IMR-90 (cell line): Measurements from ENCODE around the gene C1QTNF12. TPM values are rescaled to one million over a fixed set of nuclear protein-coding genes. Genes with fewer than 3 reads are reported as not detected.

Experiments
- ATAC-seq: fragments of 200-7000 bp; cut with Tn5 transposase; 2 replicates; pipeline ENCODE4 v1.9.1; 2020; ENCODE audit warnings: low read depth, mild to moderate bottlenecking, moderate library complexity
- BruUV-seq: library from RNA; stranded (reverse); fragments of 400-500 nt; replicated peaks from 2 replicates; lab custom pipeline; 2021; lab: Mats Ljungman, UMichigan
- CTCF ChIA-PET: fragments of 300-600 bp; formaldehyde crosslinking; extraction: SDS; loops from one replicate; lab custom pipeline; 2021; ENCODE audit warnings: antibody characterized with exemption; lab: Yijun Ruan, JAX
- POLR2A ChIA-PET: fragments of 300-600 bp; sonication (Branson Sonifier 250); formaldehyde crosslinking; loops from one replicate; lab custom pipeline; 2022; ENCODE audit warnings: antibody characterized with exemption; ENCODE audit not compliant: unreplicated experiment; lab: Charles Lee
- DNase-seq: peaks from one replicate; pipeline ENCODE4 v3.0.0; 2013
- H2AFZ ChIP-seq: replicated peaks from 2 replicates; pipeline ENCODE3; 2013; ENCODE audit warnings: low read length, mild to moderate bottlenecking; ENCODE audit not compliant: poor library complexity
- H2AK5ac ChIP-seq: 2 replicates; pipeline ENCODE4 v1.6.1; 2013; ENCODE audit warnings: low read depth, low read length, inconsistent platforms
- H2AK9ac ChIP-seq: replicated peaks from 2 replicates; pipeline ENCODE3; 2013; ENCODE audit warnings: mild to moderate bottlenecking, low read depth, low read length, moderate library complexity; ENCODE audit not compliant: poor library complexity
- H2BK120ac ChIP-seq: 2 replicates; pipeline ENCODE4 v1.6.1; 2013; ENCODE audit warnings: low read depth, low read length, inconsistent platforms
- H2BK15ac ChIP-seq: 3 replicates; pipeline ENCODE4 v1.6.1; 2013; ENCODE audit warnings: low read depth, low read length, inconsistent platforms
- H2BK20ac ChIP-seq: 2 replicates; pipeline ENCODE4 v1.6.1; 2013; ENCODE audit warnings: low read depth, mild to moderate bottlenecking, inconsistent platforms, low read length, moderate library complexity
- H2BK5ac ChIP-seq: 2 replicates; pipeline ENCODE4 v1.6.1; 2013; ENCODE audit warnings: mild to moderate bottlenecking, low read depth, low read length, inconsistent platforms; ENCODE audit not compliant: poor library complexity, severe bottlenecking
- H3K14ac ChIP-seq: replicated peaks from 2 replicates; pipeline ENCODE4 v1.6.1; 2013; ENCODE audit warnings: low read depth, low read length, inconsistent platforms
- H3K18ac ChIP-seq: 2 replicates; pipeline ENCODE4 v1.6.1; 2013; ENCODE audit warnings: low read depth, low read length, control low read depth
- H3K23ac ChIP-seq: 2 replicates; pipeline ENCODE4 v1.6.1; 2013; ENCODE audit warnings: low read depth, low read length, inconsistent platforms
- H3K27ac ChIP-seq: 2 replicates; pipeline ENCODE4 v1.5.1; 2013; ENCODE audit warnings: mild to moderate bottlenecking, control low read depth, low read length; ENCODE audit not compliant: insufficient read depth
- H3K27me3 ChIP-seq: 2 replicates; pipeline ENCODE4 v1.6.1; 2013; ENCODE audit warnings: low read length; ENCODE audit not compliant: control insufficient read depth, insufficient read depth
- H3K36me3 ChIP-seq: 2 replicates; pipeline ENCODE4 v1.6.1; 2013; ENCODE audit warnings: low read length, mixed read lengths; ENCODE audit not compliant: control insufficient read depth, insufficient read depth
- H3K4ac ChIP-seq: 2 replicates; pipeline ENCODE4 v1.6.1; 2013; ENCODE audit warnings: low read depth, low read length, inconsistent platforms
- H3K4me1 ChIP-seq: 2 replicates; pipeline ENCODE4 v1.6.1; 2013; ENCODE audit warnings: low read length, mixed read lengths; ENCODE audit not compliant: control insufficient read depth, insufficient read depth
- H3K4me2 ChIP-seq: 2 replicates; pipeline ENCODE4 v1.6.1; 2013; ENCODE audit warnings: low read depth, mild to moderate bottlenecking, control low read depth, low read length, moderate library complexity
- H3K4me3 ChIP-seq: 2 replicates; pipeline ENCODE4 v1.5.1; 2013; ENCODE audit warnings: low read depth, mild to moderate bottlenecking, control low read depth, low read length, moderate library complexity; ENCODE audit not compliant: insufficient read depth
- H3K56ac ChIP-seq: 2 replicates; pipeline ENCODE4 v1.6.1; 2013; ENCODE audit warnings: low read length, inconsistent platforms; ENCODE audit not compliant: insufficient read depth; ENCODE audit errors: extremely low read depth
- H3K79me1 ChIP-seq, 2 experiments: 2 replicates each; pipeline ENCODE4 v1.6.1; 2013; ENCODE audit warnings: low read length in 2 of 2, inconsistent platforms in 1 of 2, low read depth in 1 of 2
- H3K9ac ChIP-seq: 2 replicates; pipeline ENCODE4 v1.6.1; 2013; ENCODE audit warnings: low read depth, low read length, control low read depth
- H3K9me1 ChIP-seq: 2 replicates; pipeline ENCODE4 v1.6.1; 2013; ENCODE audit warnings: low read length, inconsistent platforms; ENCODE audit not compliant: insufficient read depth
- H3K9me3 ChIP-seq: 2 replicates; pipeline ENCODE4 v1.6.1; 2013; ENCODE audit warnings: low read length; ENCODE audit not compliant: control insufficient read depth, insufficient read depth
- H4K20me1 ChIP-seq: 2 replicates; pipeline ENCODE4 v1.6.1; 2013; ENCODE audit warnings: low read length, inconsistent platforms; ENCODE audit not compliant: insufficient read depth
- H4K5ac ChIP-seq: 2 replicates; pipeline ENCODE4 v1.6.1; 2013; ENCODE audit warnings: mild to moderate bottlenecking, low read depth, low read length, control low read depth
- H4K8ac ChIP-seq, 2 experiments: 2 replicates each; pipeline ENCODE4 v1.6.1; 2013; ENCODE audit warnings: low read depth in 2 of 2, low read length in 2 of 2, control low read depth in 1 of 2, inconsistent platforms in 1 of 2
- H4K91ac ChIP-seq: 2 replicates; pipeline ENCODE4 v1.6.1; 2013; ENCODE audit warnings: low read depth, low read length, inconsistent platforms; ENCODE audit not compliant: insufficient read depth
- CEBPB ChIP-seq: IDR thresholded peaks from 2 replicates; pipeline ENCODE4 v1.6.1; 2012; ENCODE audit warnings: low read depth, low read length, improper control_type of control experiment
- FOS ChIP-seq: fragments of 150-350 bp; IDR thresholded peaks from 2 replicates; pipeline ENCODE4 v1.6.1; 2016; ENCODE audit warnings: low read depth, low read length
- MAZ ChIP-seq: IDR thresholded peaks from 2 replicates; pipeline ENCODE4 v1.6.1; 2012; ENCODE audit warnings: low read depth, mild to moderate bottlenecking, low read length, improper control_type of control experiment, moderate library complexity, borderline replicate concordance
- MXI1 ChIP-seq: IDR thresholded peaks from 2 replicates; pipeline ENCODE4 v1.6.1; 2012; ENCODE audit warnings: low read depth, mild to moderate bottlenecking, low read length, moderate library complexity, borderline replicate concordance
- POLR2A ChIP-seq: IDR thresholded peaks from 2 replicates; pipeline ENCODE4 v1.6.1; 2012; ENCODE audit warnings: mild to moderate bottlenecking, low read depth, low read length
- WGBS, 2 experiments: methylation state at CpG; one replicate each; pipeline versions ENCODE4 v1.1.5 to v1.1.7; 2013; ENCODE audit warnings: missing lambda C conversion rate in 2 of 2; ENCODE audit not compliant: insufficient read length in 1 of 2; ENCODE audit errors: extremely low coverage in 2 of 2; 5-methylcytosine and 5-hydroxymethylcytosine counted together
- dilution Hi-C: fragments of 300-500 bp; cut with HindIII; formaldehyde crosslinking; loops from one replicate; pipeline ENCODE4 v1.14.3; 2018; ENCODE audit warnings: low sequenced_read_pairs; ENCODE audit not compliant: unreplicated experiment
- in situ Hi-C: fragments of 300-500 bp; cut with MboI; formaldehyde crosslinking; loops from 3 replicates; pipeline ENCODE4 v1.14.3; 2019; ENCODE audit warnings: low sequenced_read_pairs, inconsistent platforms, mixed read lengths
- intact Hi-C: fragments of 100-400 bp; cut with micrococcal nuclease; formaldehyde crosslinking; loops from 2 replicates; pipeline ENCODE4 v1.10.0; 2022
- polyA plus RNA-seq, 3 experiments: library from polyadenylated mRNA; depleted of rRNA; stranded (reverse); fragments of >200 nt; gene quantifications; 2 replicates each; pipeline ENCODE4 v1.2.3, GENCODE V29; 2012; ENCODE audit warnings: low replicate concordance in 1 of 3
- total RNA-seq: library from RNA; depleted of rRNA; stranded (reverse); fragments of >200 nt; gene quantifications from 2 replicates; pipeline ENCODE4 v1.2.3, GENCODE V29; 2012

The C1QTNF12 gene
- total and polyA plus RNA-seq, 2 of the 4 experiments (the other 2 are of a cell fraction): 0.36 to 1.1 TPM

DNA sequence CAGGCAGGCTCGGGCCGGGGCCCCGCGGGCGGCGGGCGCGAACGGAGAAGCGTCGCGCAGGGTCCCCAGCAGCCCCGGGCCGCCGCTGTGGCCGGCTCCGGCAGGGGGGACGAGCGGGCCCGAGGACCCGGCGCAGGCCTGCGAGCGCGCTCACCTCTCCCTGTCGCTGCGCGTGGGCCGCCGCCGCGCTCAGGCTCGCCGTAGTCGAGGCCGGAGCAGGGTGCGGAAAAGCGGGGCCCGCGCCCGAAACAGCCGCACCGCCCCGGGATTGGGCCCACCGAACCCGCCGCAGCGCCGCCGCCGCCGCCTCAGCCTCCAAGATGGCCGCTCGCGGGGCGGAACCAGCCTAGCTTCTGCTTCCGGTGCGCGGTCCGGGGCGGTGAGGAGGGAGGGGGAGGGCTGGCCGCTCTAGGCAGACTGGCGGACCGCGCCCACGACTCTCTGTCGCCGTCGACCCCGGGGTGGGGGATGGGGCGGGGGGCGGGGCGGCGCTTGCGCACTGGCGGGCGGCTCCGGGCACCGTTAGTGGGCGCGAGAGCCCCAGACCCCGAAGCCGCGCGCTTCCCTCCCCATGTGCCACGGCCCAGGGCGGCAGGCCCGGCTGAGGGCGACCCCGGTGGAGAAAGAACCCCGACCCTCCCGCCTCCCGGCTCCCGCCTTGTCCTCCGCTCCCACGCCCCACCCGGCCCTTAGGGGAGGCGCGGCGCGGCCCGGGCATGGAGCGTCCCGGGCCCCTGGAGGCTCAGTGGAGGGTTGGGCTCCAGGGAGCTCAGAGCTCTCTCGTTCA is 27.2 kb upstream of the C1QTNF12 start, which contains the start of gene UBE2J2:
TSS of gene UBE2J2 (minus strand) at position 343 of the 787 bp plus-strand sequence. CDS start 5,862 bp downstream, outside the sequence.
- WGBS, 2 experiments: 3% methylated on average over 19 of the region's 105 CpGs; no CpG with 5 or more reads in 1 of the 2 experiments

More for the DNA sequence above, 27.2 kb upstream of the C1QTNF12 start, which contains the start of gene UBE2J2:
- Histone ChIP-seq H4K5ac (peak within 1 kb of the TSS; percentile 66), H2BK15ac (peak within 1 kb of the TSS; percentile 87; the same call in 2 of the 3 replicates), H3K79me1 (peaks cover 8 to 51% of the 10 kb centered on the region in 2 experiments; a peak in 3 of 4 replicates), H3K4ac (peak within 1 kb of the TSS; percentile 91), H4K20me1 (peaks cover 25% of the 10 kb centered on the region), H4K8ac (peak within 1 kb of the TSS; percentile 96), H3K18ac (peak within 1 kb of the TSS; percentile 81), H3K4me1 (peaks cover 38% of the 10 kb centered on the region), H3K9ac (peak within 1 kb of the TSS; percentile 98), H2BK120ac (peak within 1 kb of the TSS; percentile 44), H3K27ac (peak within 1 kb of the TSS; percentile 98), H3K4me2 (peak within 1 kb of the TSS; percentile 97), H4K91ac (peak within 1 kb of the TSS; percentile 80), H2AK5ac (peak within 1 kb of the TSS; percentile 99), H3K27me3 (no peaks in the 10 kb centered on the region), H3K9me1 (peaks cover 33% of the 10 kb centered on the region), H3K9me3 (no peaks in the 10 kb centered on the region), H3K56ac (peak within 1 kb of the TSS; percentile 79), H3K23ac (peak within 1 kb of the TSS; percentile 92), H2BK5ac (peak within 1 kb of the TSS; percentile 99), H3K36me3 (peaks cover 22% of the 10 kb centered on the region), H2AFZ (peak within 1 kb of the TSS; percentile 98), H3K14ac (peak within 1 kb of the TSS; percentile 94), H2BK20ac (peak within 1 kb of the TSS; percentile 39; the same call in 1 of the 2 replicates), H3K4me3 (peak within 1 kb of the TSS; percentile 71), H2AK9ac (peak within 1 kb of the TSS; percentile 99)
- ChIA-PET CTCF (no interaction called here), POLR2A (interaction anchor here (0.5 to 1.0 kb wide), 3 partner anchors 8 to 255 kb away, joined by 3 to 6 read pairs (median 5); no protein-coding TSS in a partner anchor)
- dilution Hi-C loops (no loop called here), in situ Hi-C loops (no loop called here), intact Hi-C loops (loop anchor here (1.0 kb wide), 1 partner anchor 8 kb away; no protein-coding TSS in a partner anchor)
- peak; percentile 90 for DNase-seq
- peak; percentile 19; the same call in 1 of the 2 replicates for TF ChIP-seq MXI1
- peak; percentile 72; the same call in 1 of the 2 replicates for TF ChIP-seq POLR2A
- no peak for TF ChIP-seq CEBPB
- TF ChIP-seq MAZ: peak; percentile 87; the same call in 1 of the 2 replicates
- no peak for TF ChIP-seq FOS
- ATAC-seq: peak; percentile 96
- BruUV-seq: no TSS peak
